GM06990 (cell line): ENCODE data around the gene MAS1.
"Not testable (repeated sequence)": the region's sequence is repeated elsewhere in the genome, so short reads cannot be mapped to it uniquely, and the experiment has no call there.

Source experiments
- DNase-seq: peaks from one replicate; pipeline ENCODE4 v3.0.0-alpha.2; 2011; ENCODE audit not compliant: insufficient read length; ENCODE audit errors: extremely low read depth
- H3K27me3 ChIP-seq: replicated peaks from 2 replicates; pipeline ENCODE4 v1.6.0; 2011; ENCODE audit warnings: low read length; ENCODE audit not compliant: control insufficient read depth, insufficient read depth
- H3K36me3 ChIP-seq: 2 replicates; pipeline ENCODE4 v1.5.1; 2011; ENCODE audit warnings: low read length; ENCODE audit not compliant: control insufficient read depth, insufficient read depth
- H3K4me3 ChIP-seq: replicated peaks from 2 replicates; pipeline ENCODE4 v1.5.1; 2011; ENCODE audit warnings: low read depth, mild to moderate bottlenecking, control low read depth, low read length
- TF ChIP-seq, protein P1 (sequence below): IDR thresholded peaks from 2 replicates; pipeline ENCODE4 v1.5.1; 2011; ENCODE audit warnings: low read length, control low read depth, mild to moderate bottlenecking, inconsistent platforms; ENCODE audit not compliant: insufficient read depth, poor library complexity, severe bottlenecking

Gene MAS1

DNA sequence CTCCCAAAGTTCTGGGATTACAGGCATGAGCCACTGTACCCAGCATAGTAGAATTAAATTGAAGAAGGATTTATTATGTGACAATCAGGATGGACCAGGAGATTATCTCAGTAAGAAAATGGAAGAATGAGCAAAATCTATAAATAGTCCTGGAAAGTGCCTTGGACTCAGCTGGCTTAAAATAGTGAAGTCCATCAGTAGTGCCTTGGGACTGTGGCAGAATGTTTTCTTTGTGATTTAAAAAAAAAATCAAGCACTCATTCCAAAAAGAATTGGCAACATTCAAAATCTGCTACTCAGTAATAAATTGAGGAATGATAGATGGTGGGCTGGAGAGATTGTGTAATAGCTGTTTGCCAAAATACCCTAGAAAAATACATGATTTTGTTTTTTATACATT, 37.0 kb upstream of the MAS1 start:
- no peak for DNase-seq
- TF ChIP-seq, protein P1, sequence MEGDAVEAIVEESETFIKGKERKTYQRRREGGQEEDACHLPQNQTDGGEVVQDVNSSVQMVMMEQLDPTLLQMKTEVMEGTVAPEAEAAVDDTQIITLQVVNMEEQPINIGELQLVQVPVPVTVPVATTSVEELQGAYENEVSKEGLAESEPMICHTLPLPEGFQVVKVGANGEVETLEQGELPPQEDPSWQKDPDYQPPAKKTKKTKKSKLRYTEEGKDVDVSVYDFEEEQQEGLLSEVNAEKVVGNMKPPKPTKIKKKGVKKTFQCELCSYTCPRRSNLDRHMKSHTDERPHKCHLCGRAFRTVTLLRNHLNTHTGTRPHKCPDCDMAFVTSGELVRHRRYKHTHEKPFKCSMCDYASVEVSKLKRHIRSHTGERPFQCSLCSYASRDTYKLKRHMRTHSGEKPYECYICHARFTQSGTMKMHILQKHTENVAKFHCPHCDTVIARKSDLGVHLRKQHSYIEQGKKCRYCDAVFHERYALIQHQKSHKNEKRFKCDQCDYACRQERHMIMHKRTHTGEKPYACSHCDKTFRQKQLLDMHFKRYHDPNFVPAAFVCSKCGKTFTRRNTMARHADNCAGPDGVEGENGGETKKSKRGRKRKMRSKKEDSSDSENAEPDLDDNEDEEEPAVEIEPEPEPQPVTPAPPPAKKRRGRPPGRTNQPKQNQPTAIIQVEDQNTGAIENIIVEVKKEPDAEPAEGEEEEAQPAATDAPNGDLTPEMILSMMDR, result no peak
- H3K36me3 ChIP-seq, result no peaks in the 10 kb centered on the region
- no peak overlapping the region for H3K4me3 ChIP-seq
- no peaks in the 10 kb centered on the region for H3K27me3 ChIP-seq

DNA sequence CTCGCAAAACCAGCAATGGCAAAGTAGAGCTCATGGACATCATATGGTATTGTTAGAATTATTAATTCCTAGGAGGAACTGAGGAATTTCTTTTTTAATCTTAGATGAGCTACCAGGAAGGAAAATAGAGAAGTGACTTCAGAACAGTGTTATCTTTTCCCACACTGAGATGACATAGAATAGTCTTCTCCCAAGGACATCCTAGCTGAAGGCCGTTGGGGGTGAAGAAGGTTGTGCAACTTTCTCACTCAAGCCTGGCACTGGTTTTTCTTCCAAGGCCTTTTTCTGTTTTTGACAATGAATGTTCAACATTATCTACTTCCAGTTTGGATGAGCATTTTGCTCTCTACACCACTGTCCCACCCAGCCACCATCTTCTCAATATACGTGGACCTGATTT, 35.8 kb upstream of the MAS1 start:
- no peaks in the 10 kb centered on the region for H3K36me3 ChIP-seq
- no peak for DNase-seq
- TF ChIP-seq, protein P1, result no peak
- H3K4me3 ChIP-seq, result no peak overlapping the region
- no peaks in the 10 kb centered on the region for H3K27me3 ChIP-seq

DNA sequence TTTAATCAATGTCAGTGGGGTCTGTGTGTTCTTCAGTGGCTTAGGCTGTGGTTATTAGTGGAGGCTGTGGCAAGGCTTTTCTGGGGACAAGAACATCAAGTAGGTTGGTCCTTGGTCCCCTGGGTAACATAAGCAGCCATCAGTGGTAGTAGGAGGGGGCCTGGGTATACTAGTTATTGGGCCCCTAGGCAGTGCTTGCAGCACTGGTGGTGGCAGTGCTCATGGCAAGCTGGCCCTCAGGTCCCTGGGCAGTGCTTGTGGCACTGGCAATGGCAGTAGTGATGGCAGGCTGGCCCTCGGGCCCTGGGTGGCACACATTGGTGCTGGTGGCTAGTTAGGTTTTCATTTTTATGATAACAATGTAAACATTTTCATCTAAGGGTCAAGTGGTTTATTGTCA, 32.5 kb upstream of the MAS1 start:
- Histone ChIP-seq H3K27me3 (no peaks in the 10 kb centered on the region), H3K4me3 (no peak overlapping the region), H3K36me3 (no peaks in the 10 kb centered on the region)
- TF ChIP-seq, protein P1, result no peak
- no peak for DNase-seq

DNA sequence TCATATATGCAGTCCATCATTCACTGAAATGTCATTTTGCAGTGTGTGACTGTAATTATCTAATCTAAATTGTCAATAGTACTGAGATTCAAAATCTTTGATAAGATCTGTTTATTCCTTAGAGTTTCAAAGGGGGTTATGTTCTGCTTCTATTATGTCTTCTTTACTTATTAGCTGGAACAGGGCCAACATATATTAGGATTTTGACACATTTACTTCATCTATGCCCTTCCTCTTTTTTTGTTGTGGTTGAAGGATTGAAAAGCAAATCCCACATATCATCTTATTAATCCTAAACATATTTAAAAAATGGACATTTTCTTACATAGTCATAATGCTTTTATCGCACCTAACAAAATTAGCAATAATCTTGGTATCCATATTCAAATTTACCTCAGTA, 30.3 kb upstream of the MAS1 start:
- Histone ChIP-seq H3K27me3 (no peaks in the 10 kb centered on the region), H3K36me3 (no peaks in the 10 kb centered on the region), H3K4me3 (no peak overlapping the region)
- DNase-seq, result no peak
- TF ChIP-seq, protein P1, result no peak

DNA sequence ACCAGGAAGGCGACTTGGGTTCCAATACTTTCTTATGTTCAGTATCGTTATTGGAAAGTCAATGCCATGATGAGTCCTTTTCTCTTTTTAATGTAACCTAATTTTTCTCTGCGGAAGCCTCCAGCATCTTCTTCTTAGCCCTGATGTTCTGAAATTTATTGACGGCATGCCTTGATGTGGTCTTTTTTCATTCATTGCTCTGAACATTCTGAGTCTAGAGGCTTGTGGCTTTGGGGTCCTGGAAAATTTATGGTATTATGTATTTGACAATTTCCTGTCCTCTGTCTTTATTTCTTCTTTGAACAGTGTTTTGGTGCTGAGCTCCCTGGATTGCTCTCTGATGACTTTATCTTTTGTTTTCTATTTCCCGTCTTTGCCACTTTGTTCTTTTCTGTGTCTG, 28.7 kb upstream of the MAS1 start:
- Histone ChIP-seq H3K36me3 (no peaks in the 10 kb centered on the region), H3K27me3 (no peaks in the 10 kb centered on the region), H3K4me3 (no peak overlapping the region)
- TF ChIP-seq, protein P1, result no peak
- no peak for DNase-seq

DNA sequence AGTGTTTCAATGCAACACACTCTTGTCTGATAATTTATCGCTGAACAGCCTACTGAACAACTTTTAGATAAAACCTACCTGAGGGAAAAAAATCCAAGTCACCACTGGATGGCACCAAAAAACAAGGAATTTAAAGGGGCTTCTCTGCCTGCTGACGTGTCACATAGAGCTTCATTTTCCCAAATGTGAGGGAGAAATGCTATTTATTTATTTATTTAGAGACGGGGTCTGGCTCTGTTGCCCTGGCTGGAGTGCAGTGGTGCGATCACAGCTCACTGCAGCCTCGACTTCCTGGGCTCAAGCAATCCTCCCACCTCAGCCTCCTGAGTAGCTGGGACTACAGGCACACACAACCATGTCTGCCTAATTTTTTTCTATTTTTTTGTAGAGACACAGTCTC, 27.4 kb upstream of the MAS1 start:
- TF ChIP-seq, protein P1, result peak; percentile 41
- not testable (repeated sequence) for H3K4me3 ChIP-seq, H3K27me3 ChIP-seq, H3K36me3 ChIP-seq
- peak; percentile 25 for DNase-seq
